Esophagus squamous epithelium (tissue), 5 donors: ENCODE data around the gene SMYD2. TPM values are rescaled to one million over a fixed set of nuclear protein-coding genes. Genes with fewer than 3 reads are reported as not detected.

Experiments used
- DNase-seq: peaks from one replicate; lab custom pipeline; 2025; lab: John Stamatoyannopoulos, UW
- H3K27ac ChIP-seq, 4 donors: fragments of 200-600 bp; sonication (generic); one replicate each; pipeline ENCODE4 v1.5.1; 2016 to 2019; ENCODE audit warnings: mild to moderate bottlenecking in 1 of 4
- H3K27me3 ChIP-seq, 4 donors: fragments of 200-600 bp; sonication (generic); 1 replicate in 3 of 4; 2 replicates in 1 of 4; pipeline versions ENCODE4 v1.5.1 to v1.6.0; 2017 to 2021; ENCODE audit warnings: antibody characterized with exemption in 1 of 4
- H3K36me3 ChIP-seq, 3 donors: fragments of 200-600 bp; sonication (generic); one replicate each; pipeline ENCODE4 v1.5.1; 2016 to 2019
- H3K4me1 ChIP-seq, 3 donors: fragments of 200-600 bp; sonication (generic); one replicate each; pipeline ENCODE4 v1.5.1; 2017 to 2019
- H3K4me3 ChIP-seq, 4 donors: fragments of 200-600 bp; sonication (generic); 1 replicate in 3 of 4; 2 replicates in 1 of 4; pipeline ENCODE4 v1.5.1; 2016 to 2019; ENCODE audit warnings: mild to moderate bottlenecking in 2 of 4, moderate library complexity in 1 of 4
- H3K9me3 ChIP-seq, 3 donors: fragments of 200-600 bp; sonication (generic); one replicate each; pipeline ENCODE4 v1.5.1; 2016 to 2019
- POLR2A ChIP-seq, 4 donors: fragments of 450-650 bp; IDR thresholded peaks; one replicate each; pipeline ENCODE4 v1.6.1; 2017; ENCODE audit warnings: antibody characterized with exemption in 4 of 4, mild to moderate bottlenecking in 4 of 4, moderate library complexity in 3 of 4
- WGBS, 2 donors: methylation state at CpG; one replicate each; pipeline ENCODE4 v1.1.5; 2018; 5-methylcytosine and 5-hydroxymethylcytosine counted together
- intact Hi-C: fragments of 100-400 bp; cut with DNase I; formaldehyde crosslinking; loops from one replicate; pipeline ENCODE4 v1.15.0; 2022
- total RNA-seq, 4 donors: library from RNA; depleted of rRNA; stranded (reverse); fragments of >200 nt; gene quantifications; one replicate each; pipeline ENCODE4 v1.1.0, GENCODE V29; 2016
- TF ChIP-seq, protein P1 (sequence below), 6 experiments: fragments of 450-650 bp in 4 of 6; fragments of 200-600 bp in 2 of 6; sonication (generic) in 2 of 6; IDR thresholded peaks; one replicate each; pipeline ENCODE4 v1.5.1; 2016 to 2019; ENCODE audit warnings: antibody characterized with exemption in 6 of 6, mild to moderate bottlenecking in 4 of 6, moderate library complexity in 4 of 6
- donor health status: DM: yes; HTN: yes; CAD: no.

Gene SMYD2
- total RNA-seq, 4 donors from 2014 or later, result 19.0 to 35.5 (median 30.4) TPM

DNA sequence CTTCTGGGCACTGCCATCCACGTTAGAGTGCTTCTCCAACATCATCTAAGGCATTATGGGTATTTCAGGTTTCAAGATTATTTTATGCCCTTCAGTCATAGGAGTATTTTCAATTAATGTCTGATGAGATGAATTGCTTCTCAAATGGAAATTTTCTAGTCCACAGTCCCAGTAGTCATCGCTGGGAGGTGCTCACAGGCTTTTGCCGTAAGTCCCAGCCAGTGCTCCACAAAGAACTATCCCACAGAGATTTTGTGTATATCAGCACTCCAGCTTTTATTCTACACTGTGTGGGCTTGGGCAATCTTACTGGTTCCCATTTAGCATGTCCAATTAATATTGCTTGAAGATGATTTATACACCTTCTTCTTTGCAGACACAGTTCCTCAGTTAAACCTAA lies 61.0 kb downstream of the SMYD2 start:
- H3K9me3 ChIP-seq, result peaks cover 0 to 3% (median 0%) of the 10 kb centered on the region in 3 donors
- WGBS, 2 donors, result 83 to 94% methylated on average over 3 of the region's 3 CpGs
- no peak overlapping the region for H3K27ac ChIP-seq
- no peaks in the 10 kb centered on the region for H3K27me3 ChIP-seq
- H3K4me3 ChIP-seq, result no peak overlapping the region
- intact Hi-C loops, result no loop called here
- peaks cover 0 to 43% (median 0%) of the 10 kb centered on the region in 3 donors for H3K36me3 ChIP-seq
- peaks cover 0 to 12% (median 0%) of the 10 kb centered on the region in 3 donors for H3K4me1 ChIP-seq
- DNase-seq, result no peak
- no peak for TF ChIP-seq POLR2A (IDR thresholded peaks at IDR 0.05)
- TF ChIP-seq, protein P1, sequence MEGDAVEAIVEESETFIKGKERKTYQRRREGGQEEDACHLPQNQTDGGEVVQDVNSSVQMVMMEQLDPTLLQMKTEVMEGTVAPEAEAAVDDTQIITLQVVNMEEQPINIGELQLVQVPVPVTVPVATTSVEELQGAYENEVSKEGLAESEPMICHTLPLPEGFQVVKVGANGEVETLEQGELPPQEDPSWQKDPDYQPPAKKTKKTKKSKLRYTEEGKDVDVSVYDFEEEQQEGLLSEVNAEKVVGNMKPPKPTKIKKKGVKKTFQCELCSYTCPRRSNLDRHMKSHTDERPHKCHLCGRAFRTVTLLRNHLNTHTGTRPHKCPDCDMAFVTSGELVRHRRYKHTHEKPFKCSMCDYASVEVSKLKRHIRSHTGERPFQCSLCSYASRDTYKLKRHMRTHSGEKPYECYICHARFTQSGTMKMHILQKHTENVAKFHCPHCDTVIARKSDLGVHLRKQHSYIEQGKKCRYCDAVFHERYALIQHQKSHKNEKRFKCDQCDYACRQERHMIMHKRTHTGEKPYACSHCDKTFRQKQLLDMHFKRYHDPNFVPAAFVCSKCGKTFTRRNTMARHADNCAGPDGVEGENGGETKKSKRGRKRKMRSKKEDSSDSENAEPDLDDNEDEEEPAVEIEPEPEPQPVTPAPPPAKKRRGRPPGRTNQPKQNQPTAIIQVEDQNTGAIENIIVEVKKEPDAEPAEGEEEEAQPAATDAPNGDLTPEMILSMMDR (IDR thresholded peaks at IDR 0.05), result no peak

DNA sequence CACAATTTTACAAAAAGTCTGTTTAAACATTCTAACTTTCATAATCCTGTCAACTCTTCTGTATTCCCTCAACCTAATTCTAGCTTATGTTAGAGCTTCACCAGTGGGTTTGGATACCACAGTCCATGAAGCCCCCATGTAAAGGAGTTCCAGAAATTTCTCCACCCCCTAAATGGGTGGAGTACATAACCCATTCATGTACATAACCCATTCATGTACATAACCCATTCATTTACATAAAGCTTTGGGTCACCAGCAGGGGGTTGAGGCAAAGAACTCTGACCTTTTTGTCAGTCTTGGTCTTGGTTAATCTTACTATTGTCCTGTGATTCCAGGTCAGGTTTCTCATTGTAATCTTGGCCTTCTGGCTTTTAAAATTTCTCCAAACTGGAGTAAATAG lies 61.6 kb downstream of the SMYD2 start:
- Histone ChIP-seq H3K9me3 (peaks cover 0 to 3% (median 0%) of the 10 kb centered on the region in 3 donors), H3K4me3 (no peak overlapping the region), H3K27me3 (no peaks in the 10 kb centered on the region), H3K27ac (no peak overlapping the region), H3K4me1 (peaks cover 0 to 7% (median 0%) of the 10 kb centered on the region in 3 donors), H3K36me3 (peaks cover 0 to 44% (median 0%) of the 10 kb centered on the region in 3 donors)
- intact Hi-C loops, result no loop called here
- TF ChIP-seq POLR2A (IDR thresholded peaks at IDR 0.05), result no peak
- TF ChIP-seq, protein P1 (IDR thresholded peaks at IDR 0.05), result no peak
- no peak for DNase-seq

DNA sequence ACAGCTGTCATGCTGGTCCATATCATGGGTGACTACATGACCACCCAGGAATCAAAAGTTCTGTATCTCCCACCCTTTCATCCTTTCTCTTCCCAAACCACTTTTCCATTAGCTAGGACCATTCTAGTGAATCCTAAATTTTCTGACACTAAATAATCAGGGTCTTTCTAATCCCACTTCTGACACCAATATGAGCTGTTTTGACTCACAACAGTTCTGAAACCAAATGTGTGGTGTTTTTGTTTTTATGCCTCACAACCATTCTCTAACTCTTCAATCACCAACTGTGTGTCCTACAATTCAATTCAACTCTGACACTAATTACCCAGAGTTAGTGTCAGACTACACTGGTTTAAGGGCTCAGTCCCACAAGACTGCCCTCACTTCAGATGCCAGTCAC lies 63.9 kb downstream of the SMYD2 start:
- no peak overlapping the region for H3K4me3 ChIP-seq
- peaks cover 0 to 56% (median 0%) of the 10 kb centered on the region in 3 donors for H3K36me3 ChIP-seq
- no peaks in the 10 kb centered on the region for H3K27me3 ChIP-seq
- TF ChIP-seq POLR2A (IDR thresholded peaks at IDR 0.05), result no peak
- TF ChIP-seq, protein P1 (IDR thresholded peaks at IDR 0.05), result no peak
- DNase-seq, result no peak
- no peaks in the 10 kb centered on the region for H3K4me1 ChIP-seq
- H3K27ac ChIP-seq, result no peak overlapping the region
- intact Hi-C loops, result no loop called here
- peaks cover 0 to 3% (median 0%) of the 10 kb centered on the region in 3 donors for H3K9me3 ChIP-seq

DNA sequence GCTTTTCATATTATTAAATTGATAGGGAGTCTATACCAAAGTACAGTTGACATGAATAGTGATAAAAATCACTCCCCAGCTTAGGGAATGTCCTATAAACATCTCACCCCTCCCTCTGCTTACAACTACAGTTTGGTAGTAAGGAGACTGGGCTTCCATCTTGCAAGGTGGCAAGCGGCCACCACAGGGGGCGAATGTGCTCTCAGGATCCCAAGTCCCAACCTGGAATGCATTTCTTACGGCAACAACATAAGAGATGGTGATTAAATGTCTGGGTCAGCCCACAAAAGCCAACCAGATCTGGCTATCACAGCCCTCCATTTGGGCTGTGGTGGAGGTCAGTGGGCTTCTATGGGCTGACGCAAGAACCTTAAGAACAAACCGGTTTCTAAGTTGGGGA lies 68.0 kb downstream of the SMYD2 start:
- Histone ChIP-seq H3K27ac (no peak overlapping the region), H3K36me3 (peaks cover 0 to 59% (median 0%) of the 10 kb centered on the region in 3 donors), H3K4me1 (no peaks in the 10 kb centered on the region), H3K9me3 (peaks cover 0 to 3% (median 0%) of the 10 kb centered on the region in 3 donors), H3K4me3 (no peak overlapping the region), H3K27me3 (no peaks in the 10 kb centered on the region)
- no peak for DNase-seq
- TF ChIP-seq POLR2A (IDR thresholded peaks at IDR 0.05), result no peak
- TF ChIP-seq, protein P1 (IDR thresholded peaks at IDR 0.05), result no peak
- 92 to 93% methylated on average over 5 of the region's 5 CpGs for WGBS, 2 donors
- intact Hi-C loops, result no loop called here

DNA sequence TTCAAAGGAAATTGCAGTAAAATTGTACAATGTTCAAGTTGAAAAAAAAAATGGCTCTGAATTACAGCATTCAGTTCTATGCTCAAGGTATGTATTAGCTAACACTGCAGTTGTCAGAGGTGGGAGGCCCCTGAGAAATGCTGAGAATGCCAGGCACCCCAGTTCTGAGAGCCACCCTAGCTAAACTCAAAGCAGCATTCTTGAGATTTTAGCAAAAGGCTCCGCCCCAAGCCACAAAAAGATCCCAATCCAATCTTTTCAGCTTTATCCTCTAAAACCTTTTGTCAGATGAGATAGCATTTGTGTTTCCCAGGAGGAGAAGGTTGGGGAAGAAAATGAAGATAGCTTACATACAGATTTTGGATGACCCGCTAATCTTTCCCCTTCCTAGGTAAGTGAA lies 68.8 kb downstream of the SMYD2 start:
- Histone ChIP-seq H3K9me3 (peaks cover 0 to 3% (median 0%) of the 10 kb centered on the region in 3 donors), H3K36me3 (peaks cover 0 to 54% (median 0%) of the 10 kb centered on the region in 3 donors), H3K27me3 (no peaks in the 10 kb centered on the region), H3K4me1 (no peaks in the 10 kb centered on the region), H3K27ac (no peak overlapping the region), H3K4me3 (no peak overlapping the region)
- TF ChIP-seq POLR2A (IDR thresholded peaks at IDR 0.05), result no peak
- TF ChIP-seq, protein P1 (IDR thresholded peaks at IDR 0.05), result no peak
- DNase-seq, result no peak
- intact Hi-C loops, result no loop called here
- WGBS, 2 donors, result 100% methylated on average over 2 of the region's 2 CpGs
